Heart left ventricle (tissue), 16 donors: Measurements from ENCODE around the gene CBLC. TPM values are rescaled to one million over a fixed set of nuclear protein-coding genes. Genes with fewer than 3 reads are reported as not detected.

Experiments used
- ATAC-seq, 4 donors: fragments of 200-7000 bp; cut with Tn5 transposase; one replicate each; pipeline ENCODE4 v1.9.1; 2020 to 2022; ENCODE audit warnings: moderate library complexity in 4 of 4, mild to moderate bottlenecking in 3 of 4, moderate number of reproducible peaks in 1 of 4
- DNase-seq, 5 donors: peaks; one replicate each; pipeline ENCODE4 v3.0.0-alpha.2; 2020
- H3K27ac ChIP-seq, 12 donors: fragments of 200-600 bp; sonication (generic) in 4 of 12; one replicate each; pipeline versions ENCODE4 v1.5.0 to v1.8.0; 2016 to 2022; ENCODE audit warnings: mild to moderate bottlenecking in 2 of 12
- H3K27me3 ChIP-seq, 9 donors: fragments of 200-600 bp; sonication (generic) in 2 of 9; one replicate each; pipeline versions ENCODE4 v1.5.1 to v1.8.0; 2016 to 2022; ENCODE audit warnings: mild to moderate bottlenecking in 3 of 9
- H3K36me3 ChIP-seq, 9 donors: fragments of 200-600 bp; sonication (generic) in 2 of 9; one replicate each; pipeline versions ENCODE4 v1.5.0 to v1.8.0; 2018 to 2022; ENCODE audit warnings: mild to moderate bottlenecking in 2 of 9
- H3K4me1 ChIP-seq, 12 donors: fragments of 200-600 bp; sonication (generic) in 4 of 12; one replicate each; pipeline versions ENCODE4 v1.5.0 to v1.8.0; 2016 to 2022; ENCODE audit warnings: mild to moderate bottlenecking in 3 of 12
- H3K4me3 ChIP-seq, 12 donors: fragments of 200-600 bp; sonication (generic) in 4 of 12; one replicate each; pipeline versions ENCODE4 v1.5.0 to v1.8.0; 2017 to 2022; ENCODE audit warnings: mild to moderate bottlenecking in 9 of 12, moderate library complexity in 4 of 12
- H3K9me3 ChIP-seq, 12 donors: fragments of 200-600 bp; sonication (generic) in 4 of 12; one replicate each; pipeline versions ENCODE4 v1.5.0 to v1.8.0; 2016 to 2022; ENCODE audit warnings: mild to moderate bottlenecking in 1 of 12
- POLR2A ChIP-seq, 2 donors: fragments of 450-650 bp; IDR thresholded peaks; one replicate each; pipeline ENCODE4 v1.6.1; 2017; ENCODE audit warnings: antibody characterized with exemption in 2 of 2, mild to moderate bottlenecking in 2 of 2, moderate library complexity in 2 of 2
- WGBS, 4 donors: extraction: QIAGEN DNeasy Blood & Tissue Kit in 2 of 4; methylation state at CpG; one replicate each; pipeline versions ENCODE4 v1.1.5 to v1.1.7; 2013 to 2018; 5-methylcytosine and 5-hydroxymethylcytosine counted together
- intact Hi-C, 10 donors: fragments of 100-400 bp; cut with DNase I; formaldehyde crosslinking; loops; one replicate each; pipeline versions ENCODE4 v1.11.1 to v1.14.2; 2022
- polyA plus RNA-seq, 2 donors: library from polyadenylated mRNA; stranded (reverse); fragments of 200-250 nt; gene quantifications; one replicate each; pipeline ENCODE4 v1.2.3, GENCODE V29; 2013
- total RNA-seq, 9 donors: library from RNA; depleted of rRNA in 2 of 9; stranded (reverse); fragments of >200 nt in 2 of 9; fragmentation: NEBNext Ultra II Directional in 3 of 9; extraction: Animal tissue kit (Norgen Biotek cat#: 25700) in 3 of 9; gene quantifications; one replicate each; pipeline versions ENCODE4 v1.1.0 to v1.2.4, GENCODE V29; 2016 to 2023
- TF ChIP-seq, protein P1 (sequence below), 12 donors: fragments of 200-600 bp; sonication (generic) in 4 of 12; IDR thresholded peaks; one replicate each; pipeline versions ENCODE4 v1.5.0 to v1.8.0; 2018 to 2022; ENCODE audit warnings: antibody characterized with exemption in 12 of 12, mild to moderate bottlenecking in 5 of 12
- donor health status: ischemic (EF 13 %, LVEDD 7.1; RV severe dilation, severe dysfunction).
- donor health status: healthy with polysubstance abuse.
- donor health status: DM: no; HTN: yes; CAD: no.
- donor health status: DM: no; HTN: no; CAD: no.
- donor health status: ischemic (EF 25% LVEDD 6.9; RV normal size, moderate dysfunction).
- donor health status: ischemic (EF 25% LVEDD 5.7; RV mildly dilated, moderate dysfunction).
- donor health status: healthy.
- donor health status: DM: yes; HTN: yes; CAD: no.
- donor health status: ischemic (EF 35%, LVEDD 5.7; RV mildly dilated, moderate dysfunction).
- donor health status: nonischemic (EF 11% LVEDD 7.7; RV severe dilation, severe dysfunction).
- donor health status: DM: yes; HTN: yes; CAD: no.
- donor health status: PGD.
- donor health status: ischemic (EF 29% LVEDD 5.4; RV normal size, mild dysfunction).
- donor health status: nonischemic (EF 23%, LVEDD 6.1; RV moderate dilation, normal function).

Gene CBLC
- total and polyA plus RNA-seq, 11 donors: 0.04 TPM; not detected in 10

GRCh38 chr19:44765033-44765948, 12.4 kb upstream of the CBLC start:
- intact Hi-C loops: loop anchor here in 1 of 10 donors (10.0 kb wide), 1 partner anchor 190 kb away; no protein-coding TSS in a partner anchor
- Histone ChIP-seq H3K4me3 (no peak overlapping the region), H3K27me3 (no peaks in the 10 kb centered on the region), H3K9me3 (peaks cover 0 to 8% (median 0%) of the 10 kb centered on the region in 12 donors), H3K4me1 (peaks cover 0 to 56% (median 0%) of the 10 kb centered on the region in 12 donors), H3K27ac (peak overlapping the region in 1 of 12 donors; percentile 62), H3K36me3 (peaks cover 0 to 13% (median 4%) of the 10 kb centered on the region in 9 donors)
- no peak for TF ChIP-seq POLR2A (IDR thresholded peaks at IDR 0.05)
- TF ChIP-seq, protein P1, sequence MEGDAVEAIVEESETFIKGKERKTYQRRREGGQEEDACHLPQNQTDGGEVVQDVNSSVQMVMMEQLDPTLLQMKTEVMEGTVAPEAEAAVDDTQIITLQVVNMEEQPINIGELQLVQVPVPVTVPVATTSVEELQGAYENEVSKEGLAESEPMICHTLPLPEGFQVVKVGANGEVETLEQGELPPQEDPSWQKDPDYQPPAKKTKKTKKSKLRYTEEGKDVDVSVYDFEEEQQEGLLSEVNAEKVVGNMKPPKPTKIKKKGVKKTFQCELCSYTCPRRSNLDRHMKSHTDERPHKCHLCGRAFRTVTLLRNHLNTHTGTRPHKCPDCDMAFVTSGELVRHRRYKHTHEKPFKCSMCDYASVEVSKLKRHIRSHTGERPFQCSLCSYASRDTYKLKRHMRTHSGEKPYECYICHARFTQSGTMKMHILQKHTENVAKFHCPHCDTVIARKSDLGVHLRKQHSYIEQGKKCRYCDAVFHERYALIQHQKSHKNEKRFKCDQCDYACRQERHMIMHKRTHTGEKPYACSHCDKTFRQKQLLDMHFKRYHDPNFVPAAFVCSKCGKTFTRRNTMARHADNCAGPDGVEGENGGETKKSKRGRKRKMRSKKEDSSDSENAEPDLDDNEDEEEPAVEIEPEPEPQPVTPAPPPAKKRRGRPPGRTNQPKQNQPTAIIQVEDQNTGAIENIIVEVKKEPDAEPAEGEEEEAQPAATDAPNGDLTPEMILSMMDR (IDR thresholded peaks at IDR 0.05): no peak
- DNase-seq (peak in 2 of 5 donors; percentile 37 to 64), ATAC-seq (peak in 1 of 4 donors; percentile 38)
- 88 to 91% (median 90%) methylated on average over 22 of the region's 22 CpGs for WGBS, 4 donors

DNA sequence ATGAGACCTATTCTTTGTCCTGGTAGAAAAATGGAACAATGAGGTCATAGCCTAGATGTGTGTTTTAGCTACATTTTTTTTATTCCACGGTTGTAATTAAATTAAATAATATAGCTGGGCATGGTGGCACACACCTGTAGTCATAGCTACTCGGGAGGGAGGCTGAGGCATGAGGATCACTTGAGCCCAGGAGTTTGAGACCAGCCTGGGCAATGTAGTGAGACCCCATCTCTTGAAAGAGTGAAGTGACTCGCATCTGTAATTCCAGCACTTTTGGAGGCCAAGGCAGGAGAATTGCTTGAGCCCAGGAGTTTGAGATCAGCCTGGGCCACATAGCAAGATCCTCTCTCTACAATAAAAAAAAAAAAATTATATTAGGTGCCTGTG, 11.7 kb upstream of the CBLC start:
- DNase-seq: no peak
- 84 to 93% (median 90%) methylated on average over 3 of the region's 3 CpGs for WGBS, 4 donors
- intact Hi-C loops: loop anchor here in 1 of 10 donors (10.0 kb wide), 1 partner anchor 191 kb away; no protein-coding TSS in a partner anchor

DNA sequence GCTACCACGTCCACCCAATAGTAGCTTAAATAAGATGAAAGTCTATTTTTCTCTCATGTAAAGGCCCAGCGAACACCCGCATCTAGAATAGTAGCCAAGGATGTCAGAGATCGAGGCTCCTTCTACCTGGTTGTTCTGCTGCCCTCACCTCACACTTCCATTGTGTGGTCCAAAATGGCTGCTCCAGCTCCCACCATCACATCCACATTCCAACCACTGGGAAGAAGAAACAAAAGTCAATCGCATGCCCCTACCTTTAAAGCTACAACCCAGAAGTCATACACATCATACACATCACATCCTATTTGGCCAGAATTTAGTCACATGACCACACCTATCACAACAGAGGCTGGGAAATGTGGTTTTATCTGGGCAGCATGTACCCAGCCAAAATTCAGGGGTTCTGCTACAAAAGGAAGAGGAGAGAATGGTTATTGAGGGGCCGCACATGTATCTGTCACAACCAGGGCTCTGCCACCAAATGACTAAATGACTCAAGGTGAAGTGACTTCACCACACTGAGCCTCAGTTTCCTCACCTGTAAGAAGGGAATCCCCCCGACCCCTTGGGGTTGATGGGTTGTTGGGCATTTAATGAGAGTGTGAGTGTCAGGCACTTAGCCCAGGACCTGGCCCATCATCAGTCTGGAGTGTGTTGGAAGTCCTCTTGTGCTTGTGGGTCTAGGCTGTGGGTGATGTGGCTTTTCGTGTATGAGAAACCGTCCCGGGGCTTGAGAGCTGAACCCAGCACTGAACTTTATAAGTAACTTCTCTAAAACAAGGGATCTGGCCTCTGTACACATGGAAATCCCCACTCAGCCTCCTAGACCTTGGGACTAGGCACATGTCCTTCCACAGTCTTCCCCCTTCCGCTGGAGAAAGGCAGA, 10.2 kb upstream of the CBLC start:
- peaks cover 0 to 55% (median 1%) of the 10 kb centered on the region in 12 donors for H3K4me1 ChIP-seq
- H3K4me3 ChIP-seq: no peak overlapping the region
- TF ChIP-seq, protein P1 (IDR thresholded peaks at IDR 0.05): no peak
- TF ChIP-seq POLR2A (IDR thresholded peaks at IDR 0.05): no peak
- ATAC-seq (no peak), DNase-seq (peak in 1 of 5 donors; percentile 19)
- intact Hi-C loops: loop anchor here in 3 of 10 donors (2.0 to 10.0 kb wide), 3 partner anchors 43 to 193 kb away; no protein-coding TSS in a partner anchor
- no peaks in the 10 kb centered on the region for H3K36me3 ChIP-seq
- no peaks in the 10 kb centered on the region for H3K27me3 ChIP-seq
- WGBS, 4 donors: 72 to 87% (median 77%) methylated on average over 8 to 11 of the region's 11 CpGs
- H3K9me3 ChIP-seq: peaks cover 0 to 8% (median 0%) of the 10 kb centered on the region in 12 donors
- peak overlapping the region in 1 of 12 donors; percentile 47 for H3K27ac ChIP-seq

More for the DNA sequence above, 11.7 kb upstream of the CBLC start:
- peaks cover 0 to 56% (median under 1%) of the 10 kb centered on the region in 12 donors for H3K4me1 ChIP-seq
- TF ChIP-seq POLR2A (IDR thresholded peaks at IDR 0.05): no peak
- TF ChIP-seq, protein P1 (IDR thresholded peaks at IDR 0.05): no peak
- peaks cover 0 to 8% (median 0%) of the 10 kb centered on the region in 12 donors for H3K9me3 ChIP-seq
- no peaks in the 10 kb centered on the region for H3K27me3 ChIP-seq
- no peak for ATAC-seq
- H3K27ac ChIP-seq: peak overlapping the region in 1 of 12 donors; percentile 62
- H3K36me3 ChIP-seq: peaks cover 0 to 6% (median 0%) of the 10 kb centered on the region in 9 donors
- no peak overlapping the region for H3K4me3 ChIP-seq
